C4-2B (cell line): Measurements from ENCODE around the gene AFF4.

Source experiments
- CTCF ChIP-seq: fragments of 450-650 bp; conservative IDR thresholded peaks from 2 replicates; pipeline ENCODE4 v1.5.1; 2017; ENCODE audit warnings: mild to moderate bottlenecking
- ZFX ChIP-seq: fragments of 450-650 bp; IDR thresholded peaks from 2 replicates; pipeline ENCODE4 v1.6.1; 2017

GRCh38 chr5:132840896-132841295 is 122.5 kb downstream of the AFF4 start:
- TF ChIP-seq CTCF: no peak
- TF ChIP-seq ZFX: no peak
